IMR-90 (cell line): ENCODE measurements around the gene NELFCD. TPM values are rescaled to one million over a fixed set of nuclear protein-coding genes. Genes with fewer than 3 reads are reported as not detected.

Source experiments
- ATAC-seq: fragments of 200-7000 bp; cut with Tn5 transposase; 2 replicates; pipeline ENCODE4 v1.9.1; 2020; ENCODE audit warnings: low read depth, mild to moderate bottlenecking, moderate library complexity
- BruUV-seq: library from RNA; stranded (reverse); fragments of 400-500 nt; replicated peaks from 2 replicates; lab custom pipeline; 2021; lab: Mats Ljungman, UMichigan
- CTCF ChIA-PET: fragments of 300-600 bp; formaldehyde crosslinking; extraction: SDS; loops from one replicate; lab custom pipeline; 2021; ENCODE audit warnings: antibody characterized with exemption; lab: Yijun Ruan, JAX
- POLR2A ChIA-PET: fragments of 300-600 bp; sonication (Branson Sonifier 250); formaldehyde crosslinking; loops from one replicate; lab custom pipeline; 2022; ENCODE audit warnings: antibody characterized with exemption; ENCODE audit not compliant: unreplicated experiment; lab: Charles Lee
- DNase-seq: peaks from one replicate; pipeline ENCODE4 v3.0.0; 2013
- H2AFZ ChIP-seq: replicated peaks from 2 replicates; pipeline ENCODE3; 2013; ENCODE audit warnings: low read length, mild to moderate bottlenecking; ENCODE audit not compliant: poor library complexity
- H2AK5ac ChIP-seq: 2 replicates; pipeline ENCODE4 v1.6.1; 2013; ENCODE audit warnings: low read depth, low read length, inconsistent platforms
- H2AK9ac ChIP-seq: replicated peaks from 2 replicates; pipeline ENCODE3; 2013; ENCODE audit warnings: mild to moderate bottlenecking, low read depth, low read length, moderate library complexity; ENCODE audit not compliant: poor library complexity
- H2BK120ac ChIP-seq: 2 replicates; pipeline ENCODE4 v1.6.1; 2013; ENCODE audit warnings: low read depth, low read length, inconsistent platforms
- H2BK15ac ChIP-seq: 3 replicates; pipeline ENCODE4 v1.6.1; 2013; ENCODE audit warnings: low read depth, low read length, inconsistent platforms
- H2BK20ac ChIP-seq: 2 replicates; pipeline ENCODE4 v1.6.1; 2013; ENCODE audit warnings: low read depth, mild to moderate bottlenecking, inconsistent platforms, low read length, moderate library complexity
- H2BK5ac ChIP-seq: 2 replicates; pipeline ENCODE4 v1.6.1; 2013; ENCODE audit warnings: mild to moderate bottlenecking, low read depth, low read length, inconsistent platforms; ENCODE audit not compliant: poor library complexity, severe bottlenecking
- H3K14ac ChIP-seq: replicated peaks from 2 replicates; pipeline ENCODE4 v1.6.1; 2013; ENCODE audit warnings: low read depth, low read length, inconsistent platforms
- H3K18ac ChIP-seq: 2 replicates; pipeline ENCODE4 v1.6.1; 2013; ENCODE audit warnings: low read depth, low read length, control low read depth
- H3K23ac ChIP-seq: 2 replicates; pipeline ENCODE4 v1.6.1; 2013; ENCODE audit warnings: low read depth, low read length, inconsistent platforms
- H3K27ac ChIP-seq: 2 replicates; pipeline ENCODE4 v1.5.1; 2013; ENCODE audit warnings: mild to moderate bottlenecking, control low read depth, low read length; ENCODE audit not compliant: insufficient read depth
- H3K27me3 ChIP-seq: 2 replicates; pipeline ENCODE4 v1.6.1; 2013; ENCODE audit warnings: low read length; ENCODE audit not compliant: control insufficient read depth, insufficient read depth
- H3K36me3 ChIP-seq: 2 replicates; pipeline ENCODE4 v1.6.1; 2013; ENCODE audit warnings: low read length, mixed read lengths; ENCODE audit not compliant: control insufficient read depth, insufficient read depth
- H3K4ac ChIP-seq: 2 replicates; pipeline ENCODE4 v1.6.1; 2013; ENCODE audit warnings: low read depth, low read length, inconsistent platforms
- H3K4me1 ChIP-seq: 2 replicates; pipeline ENCODE4 v1.6.1; 2013; ENCODE audit warnings: low read length, mixed read lengths; ENCODE audit not compliant: control insufficient read depth, insufficient read depth
- H3K4me2 ChIP-seq: 2 replicates; pipeline ENCODE4 v1.6.1; 2013; ENCODE audit warnings: low read depth, mild to moderate bottlenecking, control low read depth, low read length, moderate library complexity
- H3K4me3 ChIP-seq: 2 replicates; pipeline ENCODE4 v1.5.1; 2013; ENCODE audit warnings: low read depth, mild to moderate bottlenecking, control low read depth, low read length, moderate library complexity; ENCODE audit not compliant: insufficient read depth
- H3K56ac ChIP-seq: 2 replicates; pipeline ENCODE4 v1.6.1; 2013; ENCODE audit warnings: low read length, inconsistent platforms; ENCODE audit not compliant: insufficient read depth; ENCODE audit errors: extremely low read depth
- H3K79me1 ChIP-seq, 2 experiments: 2 replicates each; pipeline ENCODE4 v1.6.1; 2013; ENCODE audit warnings: low read length in 2 of 2, inconsistent platforms in 1 of 2, low read depth in 1 of 2
- H3K9ac ChIP-seq: 2 replicates; pipeline ENCODE4 v1.6.1; 2013; ENCODE audit warnings: low read depth, low read length, control low read depth
- H3K9me1 ChIP-seq: 2 replicates; pipeline ENCODE4 v1.6.1; 2013; ENCODE audit warnings: low read length, inconsistent platforms; ENCODE audit not compliant: insufficient read depth
- H3K9me3 ChIP-seq: 2 replicates; pipeline ENCODE4 v1.6.1; 2013; ENCODE audit warnings: low read length; ENCODE audit not compliant: control insufficient read depth, insufficient read depth
- H4K20me1 ChIP-seq: 2 replicates; pipeline ENCODE4 v1.6.1; 2013; ENCODE audit warnings: low read length, inconsistent platforms; ENCODE audit not compliant: insufficient read depth
- H4K5ac ChIP-seq: 2 replicates; pipeline ENCODE4 v1.6.1; 2013; ENCODE audit warnings: mild to moderate bottlenecking, low read depth, low read length, control low read depth
- H4K8ac ChIP-seq, 2 experiments: 2 replicates each; pipeline ENCODE4 v1.6.1; 2013; ENCODE audit warnings: low read depth in 2 of 2, low read length in 2 of 2, control low read depth in 1 of 2, inconsistent platforms in 1 of 2
- H4K91ac ChIP-seq: 2 replicates; pipeline ENCODE4 v1.6.1; 2013; ENCODE audit warnings: low read depth, low read length, inconsistent platforms; ENCODE audit not compliant: insufficient read depth
- BHLHE40 ChIP-seq: fragments of 150-350 bp; IDR thresholded peaks from 2 replicates; pipeline ENCODE4 v1.6.1; 2016; ENCODE audit warnings: mild to moderate bottlenecking, low read depth, low read length
- CEBPB ChIP-seq: IDR thresholded peaks from 2 replicates; pipeline ENCODE4 v1.6.1; 2012; ENCODE audit warnings: low read depth, low read length, improper control_type of control experiment
- CHD1 ChIP-seq: IDR thresholded peaks from 2 replicates; pipeline ENCODE4 v1.6.1; 2012; ENCODE audit warnings: low read depth, low read length, improper control_type of control experiment
- CTCF ChIP-seq: conservative IDR thresholded peaks from 2 replicates; pipeline ENCODE4 v1.5.1; 2012; ENCODE audit warnings: mild to moderate bottlenecking, low read depth, low read length, improper control_type of control experiment
- FOS ChIP-seq: fragments of 150-350 bp; IDR thresholded peaks from 2 replicates; pipeline ENCODE4 v1.6.1; 2016; ENCODE audit warnings: low read depth, low read length
- MAFK ChIP-seq: IDR thresholded peaks from 2 replicates; pipeline ENCODE4 v1.6.1; 2012; ENCODE audit warnings: low read depth, low read length, improper control_type of control experiment
- MAZ ChIP-seq: IDR thresholded peaks from 2 replicates; pipeline ENCODE4 v1.6.1; 2012; ENCODE audit warnings: low read depth, mild to moderate bottlenecking, low read length, improper control_type of control experiment, moderate library complexity, borderline replicate concordance
- MXI1 ChIP-seq: IDR thresholded peaks from 2 replicates; pipeline ENCODE4 v1.6.1; 2012; ENCODE audit warnings: low read depth, mild to moderate bottlenecking, low read length, moderate library complexity, borderline replicate concordance
- NFE2L2 ChIP-seq: fragments of 150-350 bp; IDR thresholded peaks from 2 replicates; pipeline ENCODE4 v1.6.1; 2016; ENCODE audit warnings: low read depth, mild to moderate bottlenecking, low read length
- POLR2A ChIP-seq: IDR thresholded peaks from 2 replicates; pipeline ENCODE4 v1.6.1; 2012; ENCODE audit warnings: mild to moderate bottlenecking, low read depth, low read length
- RAD21 ChIP-seq: IDR thresholded peaks from 2 replicates; pipeline ENCODE4 v1.6.1; 2012; ENCODE audit warnings: low read length, improper control_type of control experiment
- RCOR1 ChIP-seq: IDR thresholded peaks from 2 replicates; pipeline ENCODE4 v1.6.1; 2012; ENCODE audit warnings: mild to moderate bottlenecking, low read length, improper control_type of control experiment; ENCODE audit not compliant: insufficient replicate concordance
- SMC3 ChIP-seq: fragments of 150-350 bp; IDR thresholded peaks from 2 replicates; pipeline ENCODE4 v1.6.1; 2016; ENCODE audit warnings: low read depth, mild to moderate bottlenecking, antibody characterized with exemption, low read length, moderate library complexity
- WGBS, 2 experiments: methylation state at CpG; one replicate each; pipeline versions ENCODE4 v1.1.5 to v1.1.7; 2013; ENCODE audit warnings: missing lambda C conversion rate in 2 of 2; ENCODE audit not compliant: insufficient read length in 1 of 2; ENCODE audit errors: extremely low coverage in 2 of 2; 5-methylcytosine and 5-hydroxymethylcytosine counted together
- dilution Hi-C: fragments of 300-500 bp; cut with HindIII; formaldehyde crosslinking; loops from one replicate; pipeline ENCODE4 v1.14.3; 2018; ENCODE audit warnings: low sequenced_read_pairs; ENCODE audit not compliant: unreplicated experiment
- in situ Hi-C: fragments of 300-500 bp; cut with MboI; formaldehyde crosslinking; loops from 3 replicates; pipeline ENCODE4 v1.14.3; 2019; ENCODE audit warnings: low sequenced_read_pairs, inconsistent platforms, mixed read lengths
- intact Hi-C: fragments of 100-400 bp; cut with micrococcal nuclease; formaldehyde crosslinking; loops from 2 replicates; pipeline ENCODE4 v1.10.0; 2022
- polyA plus RNA-seq, 3 experiments: library from polyadenylated mRNA; depleted of rRNA; stranded (reverse); fragments of >200 nt; gene quantifications; 2 replicates each; pipeline ENCODE4 v1.2.3, GENCODE V29; 2012; ENCODE audit warnings: low replicate concordance in 1 of 3
- total RNA-seq: library from RNA; depleted of rRNA; stranded (reverse); fragments of >200 nt; gene quantifications from 2 replicates; pipeline ENCODE4 v1.2.3, GENCODE V29; 2012
- TF ChIP-seq, protein P1 (sequence below): fragments of 150-350 bp; IDR thresholded peaks from 2 replicates; pipeline ENCODE4 v1.6.1; 2016; ENCODE audit warnings: low read depth, mild to moderate bottlenecking, low read length, moderate library complexity, borderline replicate concordance
- TF ChIP-seq, protein P2 (sequence below): fragments of 150-350 bp; IDR thresholded peaks from 2 replicates; pipeline ENCODE4 v1.6.1; 2017; ENCODE audit warnings: mild to moderate bottlenecking, antibody characterized with exemption, low read length, low read depth

The NELFCD gene
- total and polyA plus RNA-seq, 2 of the 4 experiments (the other 2 are of a cell fraction), result 88.9 to 94.1 TPM

DNA sequence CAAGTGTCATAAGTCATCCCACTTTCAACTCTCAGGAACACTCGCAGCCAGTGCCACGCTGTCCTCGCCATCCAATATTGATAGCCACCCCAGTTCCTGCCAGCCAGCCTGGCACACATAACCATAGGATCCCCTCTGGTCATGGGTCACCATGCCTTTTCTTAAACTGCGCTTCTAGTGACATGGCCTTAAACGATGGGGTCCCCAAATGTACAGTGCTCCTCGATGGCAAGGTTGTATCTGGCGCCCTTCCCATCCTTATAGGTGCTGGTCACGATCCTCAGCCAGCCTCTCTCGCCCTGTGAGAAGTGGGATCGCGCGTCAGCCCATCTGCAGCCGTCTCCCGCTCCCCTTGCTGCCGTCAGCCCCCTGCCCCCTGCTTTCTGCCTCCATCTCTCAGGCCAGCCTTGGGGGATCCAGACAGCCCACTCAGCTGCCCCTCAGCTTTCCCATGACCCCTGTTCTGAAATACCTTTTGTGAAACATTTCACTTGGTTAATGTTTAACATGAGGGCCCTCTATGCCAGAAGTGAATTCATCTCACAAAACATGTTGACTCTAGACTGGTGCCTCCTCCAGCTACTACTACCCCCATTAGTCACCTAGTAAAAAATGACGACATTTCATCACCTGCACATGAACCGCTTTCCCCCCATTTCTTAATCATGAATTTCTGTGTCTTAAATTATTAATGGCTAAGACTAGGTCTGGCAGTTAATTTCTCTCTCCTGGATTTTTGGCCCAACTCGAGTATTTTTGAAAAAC, 14.6 kb downstream of the NELFCD start:
- no peak overlapping the region for H3K4me3 ChIP-seq
- ChIA-PET CTCF (interaction anchor here (0.6 kb wide), 1 partner anchor 56 kb away, joined by 3 read pairs; no protein-coding TSS in a partner anchor), POLR2A (no interaction called here)
- H3K36me3 ChIP-seq, result peaks cover 59% of the 10 kb centered on the region
- WGBS, 2 experiments, result 92% methylated on average over 11 of the region's 18 CpGs; no CpG with 5 or more reads in 1 of the 2 experiments
- TSS peak; percentile 98 for BruUV-seq
- intact Hi-C loops (no loop called here), dilution Hi-C loops (no loop called here), in situ Hi-C loops (no loop called here)
- H4K8ac ChIP-seq, result no peak overlapping the region
- no peaks in the 10 kb centered on the region for H3K27me3 ChIP-seq
- no peak overlapping the region for H3K14ac ChIP-seq
- peaks cover 19% of the 10 kb centered on the region for H3K9me1 ChIP-seq
- H3K27ac ChIP-seq, result no peak overlapping the region
- no peak overlapping the region for H3K23ac ChIP-seq
- H3K79me1 ChIP-seq, result peaks cover 17 to 41% of the 10 kb centered on the region in 2 experiments; a peak in 3 of 4 replicates
- no peak overlapping the region for H2AK5ac ChIP-seq
- H3K18ac ChIP-seq, result no peak overlapping the region
- H3K9me3 ChIP-seq, result no peaks in the 10 kb centered on the region
- no peak overlapping the region for H4K5ac ChIP-seq
- H2BK20ac ChIP-seq, result no peak overlapping the region
- no peak overlapping the region for H3K4me2 ChIP-seq
- H3K4ac ChIP-seq, result no peak overlapping the region
- peaks cover 15% of the 10 kb centered on the region for H4K20me1 ChIP-seq
- H2BK5ac ChIP-seq, result no peak overlapping the region
- peaks cover 6% of the 10 kb centered on the region; the same call in 1 of the 2 replicates for H3K4me1 ChIP-seq
- no peak overlapping the region for H2BK15ac ChIP-seq
- DNase-seq, result no peak
- no peak overlapping the region for H2BK120ac ChIP-seq
- H4K91ac ChIP-seq, result no peak overlapping the region
- no peak overlapping the region for H3K9ac ChIP-seq
- H2AFZ ChIP-seq, result no peak overlapping the region
- no peak overlapping the region for H3K56ac ChIP-seq
- ATAC-seq, result no peak
- H2AK9ac ChIP-seq, result peak overlapping the region; percentile 19
- TF ChIP-seq MAFK, result no peak
- TF ChIP-seq MXI1, result no peak
- TF ChIP-seq FOS, result no peak
- TF ChIP-seq CHD1, result no peak
- no peak for TF ChIP-seq RCOR1
- TF ChIP-seq BHLHE40, result no peak
- TF ChIP-seq, protein P1, sequence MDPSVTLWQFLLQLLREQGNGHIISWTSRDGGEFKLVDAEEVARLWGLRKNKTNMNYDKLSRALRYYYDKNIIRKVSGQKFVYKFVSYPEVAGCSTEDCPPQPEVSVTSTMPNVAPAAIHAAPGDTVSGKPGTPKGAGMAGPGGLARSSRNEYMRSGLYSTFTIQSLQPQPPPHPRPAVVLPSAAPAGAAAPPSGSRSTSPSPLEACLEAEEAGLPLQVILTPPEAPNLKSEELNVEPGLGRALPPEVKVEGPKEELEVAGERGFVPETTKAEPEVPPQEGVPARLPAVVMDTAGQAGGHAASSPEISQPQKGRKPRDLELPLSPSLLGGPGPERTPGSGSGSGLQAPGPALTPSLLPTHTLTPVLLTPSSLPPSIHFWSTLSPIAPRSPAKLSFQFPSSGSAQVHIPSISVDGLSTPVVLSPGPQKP, result no peak
- TF ChIP-seq POLR2A, result no peak
- no peak for TF ChIP-seq MAZ
- TF ChIP-seq, protein P2, sequence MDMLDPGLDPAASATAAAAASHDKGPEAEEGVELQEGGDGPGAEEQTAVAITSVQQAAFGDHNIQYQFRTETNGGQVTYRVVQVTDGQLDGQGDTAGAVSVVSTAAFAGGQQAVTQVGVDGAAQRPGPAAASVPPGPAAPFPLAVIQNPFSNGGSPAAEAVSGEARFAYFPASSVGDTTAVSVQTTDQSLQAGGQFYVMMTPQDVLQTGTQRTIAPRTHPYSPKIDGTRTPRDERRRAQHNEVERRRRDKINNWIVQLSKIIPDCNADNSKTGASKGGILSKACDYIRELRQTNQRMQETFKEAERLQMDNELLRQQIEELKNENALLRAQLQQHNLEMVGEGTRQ, result no peak
- TF ChIP-seq SMC3, result no peak
- no peak for TF ChIP-seq CEBPB
- TF ChIP-seq CTCF, result no peak
- no peak for TF ChIP-seq NFE2L2
- no peak for TF ChIP-seq RAD21
